Keratinocyte (primary cell): ENCODE measurements around the gene USH1C.

Experiments used
- CTCF ChIP-seq, 3 experiments: IDR thresholded peaks in 1 of 3; conservative IDR thresholded peaks in 1 of 3; optimal IDR thresholded peaks in 1 of 3; 2 replicates in 2 of 3; 3 replicates in 1 of 3; pipeline versions ENCODE3 to v1.5.1; 2011; ENCODE audit warnings: low read length in 3 of 3, mild to moderate bottlenecking in 3 of 3, moderate library complexity in 2 of 3, control low read depth in 1 of 3, inconsistent platforms in 1 of 3; ENCODE audit not compliant: insufficient read depth in 2 of 3; ENCODE audit errors: extremely low read depth in 1 of 3
- EZH2 ChIP-seq: IDR thresholded peaks from one replicate; pipeline ENCODE4 v1.6.1; 2012; ENCODE audit warnings: inconsistent platforms, mild to moderate bottlenecking, low read length, moderate library complexity

GRCh38 chr11:17504330-17505107, 39.7 kb downstream of the USH1C start:
- TF ChIP-seq CTCF (optimal IDR thresholded peaks at IDR 0.05 in 1 of 3, IDR thresholded peaks at IDR 0.05 in 1 of 3, conservative IDR thresholded peaks at IDR 0.05 in 1 of 3; ENCODE audit: extremely low read depth in 1 of 3, insufficient read depth in 2 of 3, low read length in 3 of 3) (peak; percentile 86 to 96 (median 90)), EZH2 (no peak)
